AG09319 (cell line): Measurements from ENCODE around the gene PRKAB2.

Experiments
- DNase-seq: peaks from one replicate; pipeline ENCODE4 v3.0.0-alpha.2; 2010; ENCODE audit warnings: low read depth; ENCODE audit errors: extremely low read depth
- TF ChIP-seq, protein P1 (sequence below): IDR thresholded peaks from 2 replicates; pipeline ENCODE4 v1.5.1; 2011; ENCODE audit warnings: low read depth, mild to moderate bottlenecking, inconsistent platforms, low read length, moderate library complexity

The PRKAB2 gene, protein sequence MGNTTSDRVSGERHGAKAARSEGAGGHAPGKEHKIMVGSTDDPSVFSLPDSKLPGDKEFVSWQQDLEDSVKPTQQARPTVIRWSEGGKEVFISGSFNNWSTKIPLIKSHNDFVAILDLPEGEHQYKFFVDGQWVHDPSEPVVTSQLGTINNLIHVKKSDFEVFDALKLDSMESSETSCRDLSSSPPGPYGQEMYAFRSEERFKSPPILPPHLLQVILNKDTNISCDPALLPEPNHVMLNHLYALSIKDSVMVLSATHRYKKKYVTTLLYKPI

DNA sequence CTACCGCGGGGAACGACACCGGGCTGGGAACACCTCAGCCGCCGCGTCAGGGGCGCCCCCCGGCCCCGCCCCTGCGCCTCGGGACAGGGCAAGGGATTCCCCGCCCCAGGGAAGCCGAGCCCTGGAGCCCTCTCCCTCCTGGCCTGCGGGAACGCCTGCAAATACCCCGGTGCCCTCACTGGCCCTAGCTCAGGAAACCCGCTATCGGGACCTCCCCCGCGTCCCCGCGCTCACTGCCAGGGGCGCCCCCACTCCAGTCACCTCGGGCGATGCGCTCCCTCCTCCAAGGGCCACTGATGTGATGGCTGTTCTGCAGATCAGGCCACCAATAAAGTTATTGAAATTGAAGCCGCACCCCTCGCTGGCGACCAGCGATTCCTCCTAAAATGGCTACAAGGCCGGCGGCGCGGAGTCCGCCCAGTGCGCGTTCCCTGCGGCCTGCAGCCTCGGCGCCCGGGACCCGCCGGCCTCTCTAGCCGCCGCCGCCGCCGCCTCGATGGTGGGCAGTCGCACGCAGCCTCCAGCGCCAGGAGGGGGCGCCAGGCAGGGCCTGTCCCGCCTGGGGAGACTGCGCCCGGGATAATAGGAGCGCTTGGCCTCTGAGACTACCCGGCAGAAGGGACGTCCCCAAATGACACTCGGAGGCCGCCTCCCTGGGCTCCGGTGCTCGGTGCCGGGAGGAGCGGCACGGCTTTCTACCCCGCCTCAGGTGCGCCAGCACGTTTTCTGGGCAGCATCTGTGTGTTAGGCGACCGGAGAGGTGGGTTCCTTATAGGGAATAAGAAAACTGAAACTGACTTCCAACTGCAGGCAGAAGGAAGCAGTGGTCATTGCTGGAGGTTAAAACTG, at the start of gene PRKAB2:
Gene PRKAB2, minus strand, starts transcription at position 303 of the 849 bp plus-strand sequence. CDS start 326 bp downstream, outside the sequence.
- DNase-seq, result peak; percentile 93
- TF ChIP-seq, protein P1, sequence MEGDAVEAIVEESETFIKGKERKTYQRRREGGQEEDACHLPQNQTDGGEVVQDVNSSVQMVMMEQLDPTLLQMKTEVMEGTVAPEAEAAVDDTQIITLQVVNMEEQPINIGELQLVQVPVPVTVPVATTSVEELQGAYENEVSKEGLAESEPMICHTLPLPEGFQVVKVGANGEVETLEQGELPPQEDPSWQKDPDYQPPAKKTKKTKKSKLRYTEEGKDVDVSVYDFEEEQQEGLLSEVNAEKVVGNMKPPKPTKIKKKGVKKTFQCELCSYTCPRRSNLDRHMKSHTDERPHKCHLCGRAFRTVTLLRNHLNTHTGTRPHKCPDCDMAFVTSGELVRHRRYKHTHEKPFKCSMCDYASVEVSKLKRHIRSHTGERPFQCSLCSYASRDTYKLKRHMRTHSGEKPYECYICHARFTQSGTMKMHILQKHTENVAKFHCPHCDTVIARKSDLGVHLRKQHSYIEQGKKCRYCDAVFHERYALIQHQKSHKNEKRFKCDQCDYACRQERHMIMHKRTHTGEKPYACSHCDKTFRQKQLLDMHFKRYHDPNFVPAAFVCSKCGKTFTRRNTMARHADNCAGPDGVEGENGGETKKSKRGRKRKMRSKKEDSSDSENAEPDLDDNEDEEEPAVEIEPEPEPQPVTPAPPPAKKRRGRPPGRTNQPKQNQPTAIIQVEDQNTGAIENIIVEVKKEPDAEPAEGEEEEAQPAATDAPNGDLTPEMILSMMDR, result peak; percentile 69

DNA sequence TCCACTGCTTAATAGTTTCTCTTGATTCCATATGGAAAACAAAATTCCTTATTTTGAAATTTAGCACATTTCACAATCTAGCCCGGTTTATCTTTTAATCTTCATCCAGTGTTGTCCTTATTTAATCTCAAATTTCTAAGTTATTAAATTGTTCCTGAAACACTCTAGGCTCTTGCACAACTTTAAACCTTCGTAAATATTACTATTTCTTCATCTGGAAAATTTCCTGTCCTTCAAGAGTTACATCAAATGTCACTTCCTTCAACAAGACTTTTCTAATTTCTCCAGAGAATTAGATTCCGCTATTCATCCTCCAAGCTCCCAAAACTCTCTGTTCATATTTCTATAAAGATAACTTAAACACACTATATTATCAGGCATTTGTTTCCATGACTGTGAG, 46.3 kb upstream of the PRKAB2 start:
- DNase-seq, result no peak
- TF ChIP-seq, protein P1, result no peak

DNA sequence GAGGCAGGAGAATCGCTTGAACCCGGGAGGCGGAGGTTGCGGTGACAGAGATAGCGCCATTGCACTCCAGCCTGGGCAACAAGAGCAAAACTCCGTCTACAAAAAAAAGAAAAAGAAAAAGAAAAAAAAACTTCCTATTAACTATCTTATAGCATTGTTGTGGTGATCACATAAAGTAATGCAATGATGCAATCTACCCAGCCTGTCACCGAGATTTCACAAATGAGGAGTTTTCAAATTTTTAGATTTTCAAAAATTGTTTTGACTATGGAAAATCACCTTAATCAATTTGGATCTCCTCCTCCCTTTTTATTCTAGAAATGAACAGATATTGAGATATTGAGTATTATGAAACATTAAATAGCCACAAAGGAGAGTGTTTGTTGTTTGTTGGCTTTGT, 44.9 kb upstream of the PRKAB2 start:
- DNase-seq, result no peak
- TF ChIP-seq, protein P1, result no peak

DNA sequence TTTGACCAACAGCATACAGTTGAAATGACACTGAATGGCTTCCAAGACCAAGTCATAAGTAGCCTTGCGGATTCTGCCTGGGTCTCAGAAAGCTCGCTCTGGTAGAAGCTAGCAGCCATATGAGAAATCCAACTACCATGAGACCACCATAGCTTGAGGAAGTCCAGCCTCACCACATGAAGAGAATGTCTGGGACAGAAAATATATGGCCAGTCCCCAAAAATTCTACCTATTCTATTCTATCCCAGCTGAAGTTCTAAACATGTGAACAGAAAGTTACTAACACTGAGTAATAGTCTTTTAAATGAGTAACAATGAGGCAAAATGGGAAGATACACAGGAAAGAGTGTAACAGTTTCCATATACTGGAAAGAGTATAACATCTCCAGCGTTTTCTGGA, 43.9 kb upstream of the PRKAB2 start:
- no peak for DNase-seq
- TF ChIP-seq, protein P1, result no peak

DNA sequence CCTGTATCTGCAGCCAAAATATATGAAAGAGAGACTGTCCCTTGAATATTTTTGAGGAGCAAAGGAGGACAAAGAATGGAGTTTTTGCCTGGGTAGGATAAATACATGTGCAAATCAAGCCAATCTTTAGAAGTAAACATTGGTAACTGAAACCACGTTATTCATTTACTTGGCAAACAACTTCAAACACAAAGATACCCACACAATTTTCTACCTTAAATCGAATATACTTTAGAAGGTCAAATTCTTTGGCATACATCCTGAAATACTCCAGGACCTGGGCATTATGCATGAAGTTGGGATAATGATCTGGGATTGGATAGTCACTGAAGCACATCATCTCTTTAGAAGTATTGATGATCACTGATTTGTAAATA, 43.3 kb upstream of the PRKAB2 start:
- no peak for DNase-seq
- TF ChIP-seq, protein P1, result no peak

DNA sequence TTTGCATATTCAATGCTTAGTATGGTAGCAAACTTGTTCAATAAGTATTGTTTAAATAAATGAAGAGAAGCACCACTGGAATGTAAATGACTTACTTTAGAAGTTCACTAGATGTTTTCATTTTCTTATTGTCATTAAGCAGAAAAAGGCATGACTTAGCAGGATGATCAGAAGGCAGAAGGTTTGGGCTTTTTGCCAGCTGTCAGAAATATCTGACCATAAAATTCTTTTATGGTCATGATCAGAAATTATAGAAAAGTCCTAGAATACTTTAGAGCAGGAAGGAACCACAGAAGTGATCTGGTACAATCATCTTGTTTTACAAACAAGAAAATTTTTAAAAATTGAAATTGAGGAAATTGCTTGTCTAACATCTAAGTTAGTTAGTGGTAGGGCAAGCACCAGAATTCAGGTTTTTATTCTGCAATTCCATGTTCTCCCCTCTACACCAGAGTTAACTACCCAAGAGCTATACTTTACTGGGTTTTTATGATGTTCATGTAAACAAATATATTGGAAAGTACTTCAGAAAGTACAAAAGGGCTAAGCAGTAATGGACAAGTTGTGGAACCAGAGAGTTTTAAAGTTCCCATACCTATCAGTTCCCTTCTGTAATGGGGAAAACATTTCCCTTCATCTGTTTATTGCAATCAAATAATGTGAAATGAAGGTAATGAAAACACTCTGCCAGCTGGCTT, 42.7 kb upstream of the PRKAB2 start:
- TF ChIP-seq, protein P1, result no peak
- DNase-seq, result no peak
